Head of caudate nucleus (tissue), 42 donors: Measurements from ENCODE around the gene SLC36A1.
A peak's percentile ranks its signal among the peaks of the same experiment; 100 is the strongest.

Source experiments
- DNase-seq, 42 donors: peaks; one replicate each; pipeline versions ENCODE4 v3.0.0 to v3.0.0-alpha.2; 2020 to 2021; ENCODE audit warnings: mixed read lengths in 7 of 42
- intact Hi-C: fragments of 100-400 bp; cut with DNase I; formaldehyde crosslinking; loops from one replicate; pipeline ENCODE4 v1.15.0; 2022

Gene SLC36A1

GRCh38 chr5:151509836-151510235 lies 62.4 kb downstream of the SLC36A1 start:
- intact Hi-C loops, result loop anchor here (10.0 kb wide), 1 partner anchor 145 kb away; no protein-coding TSS in a partner anchor
- DNase-seq, result no peak

- no peak for DNase-seq
- intact Hi-C loops, result no loop called here
Measured at GRCh38 chr5:151517122-151517920, 69.9 kb downstream of the SLC36A1 start.

GRCh38 chr5:151520294-151520693 lies 72.9 kb downstream of the SLC36A1 start:
- DNase-seq, result peak in 5 of 42 donors; percentile 13 to 44 (median 30)
- intact Hi-C loops, result no loop called here

GRCh38 chr5:151522226-151522625 lies 74.8 kb downstream of the SLC36A1 start:
- no peak for DNase-seq
- intact Hi-C loops, result no loop called here

GRCh38 chr5:151523335-151523734 lies 75.9 kb downstream of the SLC36A1 start:
- peak in 16 of 42 donors; percentile 14 to 53 (median 36) for DNase-seq
- intact Hi-C loops, result no loop called here

GRCh38 chr5:151528153-151528552 lies 80.8 kb downstream of the SLC36A1 start:
- intact Hi-C loops, result no loop called here
- DNase-seq, result no peak

GRCh38 chr5:151528996-151529395 lies 81.6 kb downstream of the SLC36A1 start:
- intact Hi-C loops, result no loop called here
- DNase-seq, result no peak

- no peak for DNase-seq
- intact Hi-C loops, result no loop called here
Measured at GRCh38 chr5:151531581-151531980, 84.2 kb downstream of the SLC36A1 start.

GRCh38 chr5:151532416-151532815 lies 85.0 kb downstream of the SLC36A1 start:
- no peak for DNase-seq
- intact Hi-C loops, result no loop called here

GRCh38 chr5:151534350-151534749 lies 86.9 kb downstream of the SLC36A1 start:
- intact Hi-C loops, result no loop called here
- DNase-seq, result no peak

- intact Hi-C loops, result no loop called here
- no peak for DNase-seq
Measured at GRCh38 chr5:151537044-151537443, 89.6 kb downstream of the SLC36A1 start.

- intact Hi-C loops, result no loop called here
Measured at GRCh38 chr5:151541571-151541970, 94.2 kb downstream of the SLC36A1 start.

More at GRCh38 chr5:151541571-151541970, 94.2 kb downstream of the SLC36A1 start:
- DNase-seq, result peak in 4 of 42 donors; percentile 12 to 44 (median 28)
